Skeletal muscle satellite cell (primary cell): ENCODE measurements around the gene MRPS25.

Experiments
- H3K27me3 ChIP-seq: 2 replicates; pipeline ENCODE4 v1.7.0; 2013; ENCODE audit warnings: low read length; ENCODE audit not compliant: control insufficient read depth, insufficient read depth
- H3K36me3 ChIP-seq: 2 replicates; pipeline ENCODE4 v1.7.0; 2013; ENCODE audit warnings: mild to moderate bottlenecking, control low read depth, low read length; ENCODE audit not compliant: insufficient read depth
- H3K4me1 ChIP-seq: 2 replicates; pipeline ENCODE4 v1.7.0; 2013; ENCODE audit warnings: low read length; ENCODE audit not compliant: control insufficient read depth, insufficient read depth
- H3K4me2 ChIP-seq: 2 replicates; pipeline ENCODE4 v1.7.0; 2013; ENCODE audit warnings: mild to moderate bottlenecking, low read length
- H3K4me3 ChIP-seq: 2 replicates; pipeline ENCODE4 v1.7.0; 2013; ENCODE audit warnings: low read length
- H3K9ac ChIP-seq: 2 replicates; pipeline ENCODE4 v1.7.0; 2013; ENCODE audit warnings: mild to moderate bottlenecking, low read depth, low read length, moderate library complexity
- H3K9me3 ChIP-seq: replicated peaks from 2 replicates; pipeline ENCODE4 v1.7.0; 2013; ENCODE audit warnings: mild to moderate bottlenecking, control low read depth, low read length

The MRPS25 gene

GRCh38 chr3:15040844-15041243, 24.3 kb downstream of the MRPS25 start:
- H3K4me3 ChIP-seq, result no peak overlapping the region
- no peak overlapping the region for H3K4me2 ChIP-seq
- H3K4me1 ChIP-seq, result no peaks in the 10 kb centered on the region
- peaks cover 66% of the 10 kb centered on the region for H3K36me3 ChIP-seq
- H3K9ac ChIP-seq, result no peak overlapping the region
- H3K27me3 ChIP-seq, result no peaks in the 10 kb centered on the region
- H3K9me3 ChIP-seq, result no peaks in the 10 kb centered on the region

- H3K9me3 ChIP-seq, result no peaks in the 10 kb centered on the region
Measured at GRCh38 chr3:15038306-15038705, 26.8 kb downstream of the MRPS25 start.

GRCh38 chr3:15033103-15033502, 32.0 kb downstream of the MRPS25 start:
- no peaks in the 10 kb centered on the region for H3K4me1 ChIP-seq
- H3K36me3 ChIP-seq, result peaks cover 49% of the 10 kb centered on the region
- H3K9me3 ChIP-seq, result no peaks in the 10 kb centered on the region
- H3K4me2 ChIP-seq, result no peak overlapping the region
- H3K27me3 ChIP-seq, result no peaks in the 10 kb centered on the region
- no peak overlapping the region for H3K4me3 ChIP-seq
- H3K9ac ChIP-seq, result no peak overlapping the region

More at GRCh38 chr3:15038306-15038705, 26.8 kb downstream of the MRPS25 start:
- Histone ChIP-seq H3K36me3 (peaks cover 55% of the 10 kb centered on the region), H3K9ac (no peak overlapping the region), H3K27me3 (no peaks in the 10 kb centered on the region), H3K4me2 (no peak overlapping the region), H3K4me3 (no peak overlapping the region), H3K4me1 (no peaks in the 10 kb centered on the region)

GRCh38 chr3:15032650-15033049, 32.5 kb downstream of the MRPS25 start:
- Histone ChIP-seq H3K9me3 (no peaks in the 10 kb centered on the region), H3K4me3 (no peak overlapping the region), H3K9ac (no peak overlapping the region), H3K36me3 (peaks cover 44% of the 10 kb centered on the region), H3K4me1 (no peaks in the 10 kb centered on the region), H3K27me3 (no peaks in the 10 kb centered on the region), H3K4me2 (no peak overlapping the region)

GRCh38 chr3:15029625-15030024, 35.5 kb downstream of the MRPS25 start:
- Histone ChIP-seq H3K4me2 (no peak overlapping the region), H3K9ac (no peak overlapping the region), H3K9me3 (no peaks in the 10 kb centered on the region), H3K36me3 (peaks cover 56% of the 10 kb centered on the region), H3K4me1 (no peaks in the 10 kb centered on the region), H3K27me3 (no peaks in the 10 kb centered on the region), H3K4me3 (no peak overlapping the region)

GRCh38 chr3:15023719-15024118, 41.4 kb downstream of the MRPS25 start:
- Histone ChIP-seq H3K9me3 (no peaks in the 10 kb centered on the region), H3K4me2 (no peak overlapping the region), H3K27me3 (no peaks in the 10 kb centered on the region), H3K4me1 (no peaks in the 10 kb centered on the region), H3K4me3 (no peak overlapping the region), H3K36me3 (peaks cover 70% of the 10 kb centered on the region), H3K9ac (no peak overlapping the region)

GRCh38 chr3:15023249-15023648, 41.9 kb downstream of the MRPS25 start:
- H3K4me3 ChIP-seq, result no peak overlapping the region
- no peak overlapping the region for H3K9ac ChIP-seq
- no peaks in the 10 kb centered on the region for H3K4me1 ChIP-seq
- no peak overlapping the region for H3K4me2 ChIP-seq
- no peaks in the 10 kb centered on the region for H3K9me3 ChIP-seq
- no peaks in the 10 kb centered on the region for H3K27me3 ChIP-seq
- H3K36me3 ChIP-seq, result peaks cover 66% of the 10 kb centered on the region

GRCh38 chr3:15017191-15017590, 47.9 kb downstream of the MRPS25 start:
- H3K4me3 ChIP-seq, result no peak overlapping the region

GRCh38 chr3:15015456-15015855, 49.7 kb downstream of the MRPS25 start:
- Histone ChIP-seq H3K9me3 (no peaks in the 10 kb centered on the region), H3K36me3 (peaks cover 56% of the 10 kb centered on the region), H3K4me1 (peaks cover 18% of the 10 kb centered on the region), H3K4me3 (no peak overlapping the region), H3K4me2 (peak overlapping the region; percentile 18), H3K9ac (no peak overlapping the region), H3K27me3 (no peaks in the 10 kb centered on the region)

More at GRCh38 chr3:15017191-15017590, 47.9 kb downstream of the MRPS25 start:
- Histone ChIP-seq H3K27me3 (no peaks in the 10 kb centered on the region), H3K4me1 (peaks cover 18% of the 10 kb centered on the region), H3K36me3 (peaks cover 67% of the 10 kb centered on the region), H3K9me3 (no peaks in the 10 kb centered on the region), H3K4me2 (no peak overlapping the region), H3K9ac (no peak overlapping the region)

GRCh38 chr3:15014606-15015328, 50.3 kb downstream of the MRPS25 start:
- no peaks in the 10 kb centered on the region for H3K9me3 ChIP-seq
- H3K9ac ChIP-seq, result no peak overlapping the region
- H3K27me3 ChIP-seq, result no peaks in the 10 kb centered on the region
- H3K4me1 ChIP-seq, result peaks cover 18% of the 10 kb centered on the region
- H3K36me3 ChIP-seq, result peaks cover 50% of the 10 kb centered on the region
- peak overlapping the region; percentile 18 for H3K4me2 ChIP-seq
- H3K4me3 ChIP-seq, result no peak overlapping the region

- Histone ChIP-seq H3K9ac (no peak overlapping the region), H3K4me2 (no peak overlapping the region), H3K4me1 (peaks cover 18% of the 10 kb centered on the region), H3K9me3 (no peaks in the 10 kb centered on the region), H3K27me3 (no peaks in the 10 kb centered on the region), H3K4me3 (no peak overlapping the region), H3K36me3 (peaks cover 36% of the 10 kb centered on the region)
Measured at GRCh38 chr3:15011174-15011573, 53.9 kb downstream of the MRPS25 start.

GRCh38 chr3:15010664-15011063, 54.5 kb downstream of the MRPS25 start:
- H3K27me3 ChIP-seq, result no peaks in the 10 kb centered on the region
- peaks cover 17% of the 10 kb centered on the region for H3K4me1 ChIP-seq
- H3K4me2 ChIP-seq, result no peak overlapping the region
- no peaks in the 10 kb centered on the region for H3K9me3 ChIP-seq
- H3K9ac ChIP-seq, result no peak overlapping the region
- H3K36me3 ChIP-seq, result peaks cover 33% of the 10 kb centered on the region
- no peak overlapping the region for H3K4me3 ChIP-seq
